ENCODE results near the gene NEK6.

The NEK6 gene

DNA sequence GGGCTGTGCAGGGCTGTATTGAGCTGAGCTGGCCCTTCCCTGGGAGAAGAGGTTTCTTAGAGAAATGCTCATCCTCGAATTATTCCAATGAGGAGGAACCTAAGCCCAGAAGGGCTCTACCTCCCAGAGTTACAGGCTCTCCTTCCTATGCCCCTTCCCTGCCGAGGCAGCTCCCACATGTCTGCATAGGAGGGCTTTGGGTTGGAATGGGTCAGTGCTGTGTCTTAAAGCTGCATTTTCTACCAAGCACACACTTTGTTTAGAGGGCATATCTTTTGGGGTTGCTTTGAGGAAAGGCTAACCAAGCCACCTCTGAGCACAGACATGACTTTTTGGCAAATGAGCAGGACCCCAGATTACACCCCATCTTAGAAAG, 9.1 kb downstream of the NEK6 start:
- H3K27ac ChIP-seq (replicated peaks) = peak overlapping the region; percentile 62
- H3K27me3 ChIP-seq (ENCODE audit: insufficient read depth, poor library complexity, severe bottlenecking) = no peaks in the 10 kb centered on the region
- H3K4me3 ChIP-seq (replicated peaks; ENCODE audit: insufficient read depth, low read length) = no peak overlapping the region
- no peak for DNase-seq (ENCODE audit: low read depth in 1 of 2, low spot score in 1 of 2)
- no peak for TF ChIP-seq POLR2AphosphoS5 (IDR thresholded peaks at IDR 0.05; ENCODE audit: low read depth)

DNA sequence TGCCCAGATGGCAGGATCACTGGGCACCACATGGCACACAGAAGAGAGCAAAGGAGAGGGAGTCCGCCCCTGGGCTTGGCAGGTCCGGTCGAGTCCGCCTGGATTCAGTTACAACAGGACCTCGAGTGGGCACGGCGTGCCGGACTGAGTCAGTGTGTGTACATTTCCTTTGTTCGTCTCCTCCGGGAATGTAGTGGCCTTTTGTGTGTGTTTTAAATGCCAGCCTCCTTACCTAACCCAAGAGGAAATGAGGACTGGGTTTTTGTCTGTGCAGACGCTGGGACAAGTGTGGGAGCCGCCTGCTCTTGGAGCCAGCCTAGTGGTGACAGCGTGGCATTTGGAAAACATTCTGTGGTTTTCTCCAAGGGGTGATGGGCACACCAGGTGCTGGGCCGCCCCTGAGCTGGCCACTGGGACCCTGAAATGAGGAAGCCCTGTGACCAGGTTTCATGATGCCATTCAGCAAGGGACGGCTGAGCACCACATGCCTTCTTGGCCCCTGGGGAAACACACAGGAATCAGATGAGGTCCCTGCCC, 9.6 kb downstream of the NEK6 start:
- peak in 1 of 2 experiments; percentile 90 for DNase-seq (ENCODE audit: low read depth in 1 of 2, low spot score in 1 of 2)
- Histone ChIP-seq H3K4me3 (replicated peaks; ENCODE audit: insufficient read depth, low read length) (no peak overlapping the region), H3K27ac (replicated peaks) (peak overlapping the region; percentile 62), H3K27me3 (ENCODE audit: insufficient read depth, poor library complexity, severe bottlenecking) (no peaks in the 10 kb centered on the region)
- TF ChIP-seq SPI1 (IDR thresholded peaks at IDR 0.05; ENCODE audit: borderline replicate concordance, low read depth) (peak; percentile 86; the same call in 1 of the 2 replicates), POLR2AphosphoS5 (IDR thresholded peaks at IDR 0.05; ENCODE audit: low read depth) (peak; percentile 88), GABPA (IDR thresholded peaks at IDR 0.05; ENCODE audit: low read depth) (no peak)
- TF ChIP-seq, protein P1, sequence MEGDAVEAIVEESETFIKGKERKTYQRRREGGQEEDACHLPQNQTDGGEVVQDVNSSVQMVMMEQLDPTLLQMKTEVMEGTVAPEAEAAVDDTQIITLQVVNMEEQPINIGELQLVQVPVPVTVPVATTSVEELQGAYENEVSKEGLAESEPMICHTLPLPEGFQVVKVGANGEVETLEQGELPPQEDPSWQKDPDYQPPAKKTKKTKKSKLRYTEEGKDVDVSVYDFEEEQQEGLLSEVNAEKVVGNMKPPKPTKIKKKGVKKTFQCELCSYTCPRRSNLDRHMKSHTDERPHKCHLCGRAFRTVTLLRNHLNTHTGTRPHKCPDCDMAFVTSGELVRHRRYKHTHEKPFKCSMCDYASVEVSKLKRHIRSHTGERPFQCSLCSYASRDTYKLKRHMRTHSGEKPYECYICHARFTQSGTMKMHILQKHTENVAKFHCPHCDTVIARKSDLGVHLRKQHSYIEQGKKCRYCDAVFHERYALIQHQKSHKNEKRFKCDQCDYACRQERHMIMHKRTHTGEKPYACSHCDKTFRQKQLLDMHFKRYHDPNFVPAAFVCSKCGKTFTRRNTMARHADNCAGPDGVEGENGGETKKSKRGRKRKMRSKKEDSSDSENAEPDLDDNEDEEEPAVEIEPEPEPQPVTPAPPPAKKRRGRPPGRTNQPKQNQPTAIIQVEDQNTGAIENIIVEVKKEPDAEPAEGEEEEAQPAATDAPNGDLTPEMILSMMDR (IDR thresholded peaks at IDR 0.05; ENCODE audit: insufficient read depth, low read length) = no peak
- TF ChIP-seq, protein P2, sequence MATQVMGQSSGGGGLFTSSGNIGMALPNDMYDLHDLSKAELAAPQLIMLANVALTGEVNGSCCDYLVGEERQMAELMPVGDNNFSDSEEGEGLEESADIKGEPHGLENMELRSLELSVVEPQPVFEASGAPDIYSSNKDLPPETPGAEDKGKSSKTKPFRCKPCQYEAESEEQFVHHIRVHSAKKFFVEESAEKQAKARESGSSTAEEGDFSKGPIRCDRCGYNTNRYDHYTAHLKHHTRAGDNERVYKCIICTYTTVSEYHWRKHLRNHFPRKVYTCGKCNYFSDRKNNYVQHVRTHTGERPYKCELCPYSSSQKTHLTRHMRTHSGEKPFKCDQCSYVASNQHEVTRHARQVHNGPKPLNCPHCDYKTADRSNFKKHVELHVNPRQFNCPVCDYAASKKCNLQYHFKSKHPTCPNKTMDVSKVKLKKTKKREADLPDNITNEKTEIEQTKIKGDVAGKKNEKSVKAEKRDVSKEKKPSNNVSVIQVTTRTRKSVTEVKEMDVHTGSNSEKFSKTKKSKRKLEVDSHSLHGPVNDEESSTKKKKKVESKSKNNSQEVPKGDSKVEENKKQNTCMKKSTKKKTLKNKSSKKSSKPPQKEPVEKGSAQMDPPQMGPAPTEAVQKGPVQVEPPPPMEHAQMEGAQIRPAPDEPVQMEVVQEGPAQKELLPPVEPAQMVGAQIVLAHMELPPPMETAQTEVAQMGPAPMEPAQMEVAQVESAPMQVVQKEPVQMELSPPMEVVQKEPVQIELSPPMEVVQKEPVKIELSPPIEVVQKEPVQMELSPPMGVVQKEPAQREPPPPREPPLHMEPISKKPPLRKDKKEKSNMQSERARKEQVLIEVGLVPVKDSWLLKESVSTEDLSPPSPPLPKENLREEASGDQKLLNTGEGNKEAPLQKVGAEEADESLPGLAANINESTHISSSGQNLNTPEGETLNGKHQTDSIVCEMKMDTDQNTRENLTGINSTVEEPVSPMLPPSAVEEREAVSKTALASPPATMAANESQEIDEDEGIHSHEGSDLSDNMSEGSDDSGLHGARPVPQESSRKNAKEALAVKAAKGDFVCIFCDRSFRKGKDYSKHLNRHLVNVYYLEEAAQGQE (IDR thresholded peaks at IDR 0.05; ENCODE audit: insufficient replicate concordance, low read depth) = no peak

DNA sequence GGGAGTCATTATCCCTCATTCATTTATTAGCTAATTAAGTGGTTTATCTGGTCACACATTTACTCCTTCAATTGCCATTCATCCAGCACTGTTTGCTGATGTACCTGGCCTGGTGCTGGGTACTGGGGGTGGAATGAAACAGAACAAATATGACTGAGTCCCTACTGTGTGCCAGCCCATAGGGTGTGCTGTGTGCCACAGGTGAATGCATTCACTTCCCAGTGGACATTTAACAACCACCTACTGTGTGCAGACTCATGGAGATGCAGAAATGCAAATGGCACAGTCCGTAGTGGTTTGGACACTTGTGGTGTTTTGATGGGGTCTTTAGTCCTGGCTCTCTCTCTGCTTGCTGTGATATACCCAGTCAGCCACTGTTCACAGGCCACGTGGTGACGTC, 10.5 kb downstream of the NEK6 start:
- DNase-seq (ENCODE audit: low read depth in 1 of 2, low spot score in 1 of 2) = no peak
- TF ChIP-seq GABPA (IDR thresholded peaks at IDR 0.05; ENCODE audit: low read depth) (no peak), POLR2AphosphoS5 (IDR thresholded peaks at IDR 0.05; ENCODE audit: low read depth) (no peak), SPI1 (IDR thresholded peaks at IDR 0.05; ENCODE audit: borderline replicate concordance, low read depth) (no peak)
- TF ChIP-seq, protein P2 (IDR thresholded peaks at IDR 0.05; ENCODE audit: insufficient replicate concordance, low read depth) = no peak
- TF ChIP-seq, protein P1 (IDR thresholded peaks at IDR 0.05; ENCODE audit: insufficient read depth, low read length) = no peak
- Histone ChIP-seq H3K4me3 (replicated peaks; ENCODE audit: insufficient read depth, low read length) (no peak overlapping the region), H3K27me3 (ENCODE audit: insufficient read depth, poor library complexity, severe bottlenecking) (no peaks in the 10 kb centered on the region), H3K27ac (replicated peaks) (peak overlapping the region; percentile 62)

DNA sequence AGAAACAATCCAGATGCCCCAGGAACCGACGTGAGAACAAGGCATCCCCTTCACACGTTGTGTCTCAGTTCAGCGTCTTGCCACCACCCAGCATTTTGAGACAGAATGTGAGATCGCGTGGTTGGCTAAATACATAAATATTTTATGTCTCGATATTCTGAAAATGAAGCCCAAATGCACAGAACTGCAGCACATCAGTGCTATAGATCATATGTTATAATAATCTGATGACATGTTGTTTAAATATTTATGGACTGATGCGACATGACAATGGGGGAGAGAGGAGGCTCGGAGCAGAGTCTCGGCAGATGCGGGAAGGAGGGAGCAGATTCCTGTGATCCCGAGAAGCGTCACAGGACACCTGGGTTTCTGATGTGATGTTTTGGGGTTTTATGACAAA, 10.9 kb downstream of the NEK6 start:
- Histone ChIP-seq H3K4me3 (replicated peaks; ENCODE audit: insufficient read depth, low read length) (no peak overlapping the region), H3K27me3 (ENCODE audit: insufficient read depth, poor library complexity, severe bottlenecking) (no peaks in the 10 kb centered on the region), H3K27ac (replicated peaks) (no peak overlapping the region; the same call in 1 of the 2 replicates)
- DNase-seq (ENCODE audit: low read depth in 1 of 2, low spot score in 1 of 2) = no peak
- TF ChIP-seq POLR2AphosphoS5 (IDR thresholded peaks at IDR 0.05; ENCODE audit: low read depth) = no peak
- TF ChIP-seq GABPA (IDR thresholded peaks at IDR 0.05; ENCODE audit: low read depth) = no peak
- TF ChIP-seq SPI1 (IDR thresholded peaks at IDR 0.05; ENCODE audit: borderline replicate concordance, low read depth) = no peak
- TF ChIP-seq, protein P1 (IDR thresholded peaks at IDR 0.05; ENCODE audit: insufficient read depth, low read length) = no peak
- TF ChIP-seq, protein P2 (IDR thresholded peaks at IDR 0.05; ENCODE audit: insufficient replicate concordance, low read depth) = no peak
